KOPT-K1 (cell line): Measurements from ENCODE around the gene EIF4B.

Experiments
- H3K27ac ChIP-seq: fragments of 200-600 bp; sonication (generic); 2 replicates; pipeline ENCODE4 v1.5.1; 2016; ENCODE audit warnings: antibody characterized with exemption, mild to moderate bottlenecking, low read depth, low read length; ENCODE audit not compliant: poor library complexity, severe bottlenecking
- H3K36me3 ChIP-seq: fragments of 200-600 bp; sonication (generic); 2 replicates; pipeline ENCODE4 v1.5.1; 2017; ENCODE audit warnings: antibody characterized with exemption, mild to moderate bottlenecking, low read length, moderate library complexity; ENCODE audit not compliant: insufficient read depth
- H3K9me3 ChIP-seq: fragments of 200-600 bp; sonication (generic); 2 replicates; pipeline ENCODE4 v1.5.1; 2017; ENCODE audit warnings: antibody characterized with exemption, low read length, mild to moderate bottlenecking; ENCODE audit not compliant: insufficient read depth, poor library complexity, severe bottlenecking

EIF4B gene

DNA sequence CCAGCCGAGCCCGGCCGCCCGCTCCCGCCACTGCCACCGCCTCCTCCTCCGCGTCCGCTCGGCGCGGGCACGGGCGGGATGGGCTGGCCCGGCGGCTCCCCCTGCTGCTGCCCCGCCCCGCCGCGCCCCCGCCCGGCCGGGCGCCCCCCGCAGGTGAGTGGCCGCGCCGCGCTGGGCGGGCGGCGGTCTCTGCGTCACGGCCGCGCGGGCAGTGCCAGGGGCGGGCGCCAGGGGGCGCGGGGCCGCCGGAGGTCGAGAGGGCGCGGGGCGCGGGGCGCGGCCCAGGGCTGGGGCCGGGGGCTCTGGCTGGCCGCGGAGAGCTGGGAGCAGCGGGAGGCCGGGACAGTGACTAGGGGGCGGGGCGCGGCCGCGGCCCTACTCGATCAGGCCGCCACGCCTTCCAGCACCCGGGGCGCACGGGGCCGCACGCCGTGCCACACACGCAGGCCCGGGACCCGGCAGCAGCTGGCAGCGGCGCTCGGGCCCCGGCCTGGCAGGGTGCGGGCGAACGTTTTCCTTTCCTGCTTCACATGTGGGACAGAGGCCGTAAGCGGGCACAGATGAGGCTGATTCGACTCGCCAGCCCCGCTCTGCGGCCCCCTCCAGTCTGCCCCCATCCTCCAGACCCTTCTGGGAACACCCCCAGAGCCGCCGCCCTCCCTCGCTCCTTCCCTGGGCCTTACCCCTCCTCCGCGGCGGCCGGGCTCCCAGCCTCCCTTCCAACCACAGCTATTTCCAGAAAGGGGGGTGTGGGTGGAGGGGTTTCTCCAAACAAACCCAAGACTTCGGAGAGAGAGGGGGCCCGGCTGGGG, 41.2 kb downstream of the EIF4B start:
- peak overlapping the region; percentile 10 for H3K27ac ChIP-seq
- no peaks in the 10 kb centered on the region for H3K9me3 ChIP-seq

DNA sequence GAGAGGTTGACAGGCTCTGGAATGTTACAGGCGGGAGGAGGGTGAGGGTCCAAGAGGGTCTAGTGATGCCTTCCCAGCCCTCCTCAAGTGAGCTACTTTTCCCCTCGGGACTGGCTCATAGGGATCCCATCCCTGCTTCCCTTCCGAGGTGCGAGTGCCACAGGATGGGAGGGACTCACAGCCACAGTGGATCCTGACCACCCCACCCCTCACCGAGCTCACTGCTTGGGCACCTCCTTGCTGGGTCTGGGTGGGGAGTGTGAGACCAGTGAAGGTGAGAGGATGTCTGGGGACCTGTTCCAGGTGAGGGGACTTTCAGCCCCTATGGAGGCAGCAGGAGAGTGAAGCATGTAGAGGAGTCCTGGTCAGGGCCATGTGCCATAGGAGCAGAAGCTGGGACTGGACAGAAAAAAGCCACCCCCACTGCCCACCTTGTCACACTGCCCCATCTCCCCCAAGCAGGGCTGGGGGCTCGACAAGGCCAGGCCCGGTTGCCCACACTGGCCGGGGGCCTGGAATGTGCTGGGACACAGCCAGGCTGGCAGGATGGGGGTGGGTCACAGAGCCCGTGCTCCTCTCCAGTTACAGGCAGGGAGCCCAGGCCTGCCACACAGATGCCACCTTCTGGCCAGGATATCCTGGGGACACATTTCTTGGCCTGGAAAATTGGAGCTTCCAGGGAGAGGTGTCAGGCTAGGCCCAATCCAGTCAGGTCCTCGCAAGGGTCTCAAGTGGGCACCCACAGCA, 42.0 kb downstream of the EIF4B start:
- no peak overlapping the region for H3K27ac ChIP-seq
- H3K36me3 ChIP-seq: no peaks in the 10 kb centered on the region

More for the DNA sequence above, 41.2 kb downstream of the EIF4B start:
- peaks cover 7% of the 10 kb centered on the region for H3K36me3 ChIP-seq

DNA sequence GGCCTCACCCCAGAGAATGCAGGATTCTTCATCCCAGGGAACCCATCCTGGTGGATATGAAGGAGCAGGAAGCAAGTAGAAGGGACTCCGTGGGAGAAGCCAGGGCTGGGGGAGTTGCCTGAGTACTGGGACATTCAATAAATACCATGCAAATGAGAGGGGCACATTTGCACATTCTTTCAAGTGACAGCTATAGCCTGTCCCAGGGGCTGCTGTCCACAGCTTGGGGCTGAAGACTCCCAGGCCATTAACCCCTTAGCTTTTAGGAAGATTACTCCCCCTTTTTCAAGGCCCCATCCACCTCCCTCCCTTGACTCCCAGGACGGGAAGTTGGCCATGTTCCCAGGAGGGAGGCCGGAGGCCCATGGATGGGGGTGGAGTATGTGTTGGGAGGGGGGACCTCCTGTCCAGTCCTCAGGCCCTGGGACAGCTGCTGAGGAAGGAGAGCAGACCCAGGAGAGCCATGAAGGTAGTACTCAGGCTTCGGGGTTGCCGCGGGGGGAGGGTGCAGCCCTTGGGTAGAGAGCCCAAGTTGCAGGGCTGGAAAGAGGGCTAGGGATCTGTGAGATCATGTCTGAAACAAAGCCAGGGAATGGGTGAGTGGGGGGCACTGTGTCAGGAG, 42.6 kb downstream of the EIF4B start:
- H3K27ac ChIP-seq: no peak overlapping the region
- no peaks in the 10 kb centered on the region for H3K9me3 ChIP-seq
- H3K36me3 ChIP-seq: no peaks in the 10 kb centered on the region

More for the DNA sequence above, 42.0 kb downstream of the EIF4B start:
- H3K9me3 ChIP-seq: no peaks in the 10 kb centered on the region

DNA sequence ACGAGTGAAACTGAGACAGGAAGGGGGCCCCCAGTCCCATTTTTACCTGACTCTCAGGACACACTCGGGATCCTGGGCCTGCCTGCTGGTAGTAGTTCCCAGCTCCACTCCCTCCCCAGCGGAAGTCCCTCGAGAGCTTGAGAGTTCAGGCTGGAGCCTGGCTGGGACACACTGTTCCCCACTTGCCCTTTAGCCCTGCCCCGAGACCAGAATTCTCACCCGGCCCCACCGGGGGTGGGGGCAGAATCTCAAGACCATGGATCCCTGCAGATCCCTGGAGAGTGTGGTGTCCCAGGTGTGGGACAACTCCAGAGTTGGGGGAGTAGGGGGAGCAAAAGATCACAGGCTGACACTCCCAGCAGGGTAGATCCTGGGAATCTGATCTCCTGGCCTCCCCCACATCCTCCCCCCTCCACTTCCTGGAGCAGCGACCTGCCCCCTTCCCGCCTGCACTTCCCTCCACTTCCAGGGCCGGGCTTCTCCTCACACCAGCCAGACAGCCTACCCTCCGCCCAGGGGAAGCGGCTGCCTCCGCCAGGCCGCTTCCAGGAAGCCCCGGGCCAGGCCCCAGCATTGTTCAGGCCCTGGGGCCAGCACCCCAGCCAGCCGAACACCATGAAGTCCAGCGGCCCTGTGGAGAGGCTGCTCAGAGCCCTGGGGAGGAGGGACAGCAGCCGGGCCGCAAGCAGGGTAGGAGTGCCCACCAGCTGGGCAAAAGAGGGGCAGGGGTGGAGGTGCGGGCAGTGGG, 43.5 kb downstream of the EIF4B start, which contains the start of gene TNS2:
TNS2 (plus strand) TSS at position 495 of the 748 bp plus-strand sequence; CDS start at position 616, 121 bp downstream.
- no peak within 1 kb of the TSS for H3K27ac ChIP-seq
- H3K36me3 ChIP-seq: no peaks in the 10 kb centered on the region
- no peaks in the 10 kb centered on the region for H3K9me3 ChIP-seq

DNA sequence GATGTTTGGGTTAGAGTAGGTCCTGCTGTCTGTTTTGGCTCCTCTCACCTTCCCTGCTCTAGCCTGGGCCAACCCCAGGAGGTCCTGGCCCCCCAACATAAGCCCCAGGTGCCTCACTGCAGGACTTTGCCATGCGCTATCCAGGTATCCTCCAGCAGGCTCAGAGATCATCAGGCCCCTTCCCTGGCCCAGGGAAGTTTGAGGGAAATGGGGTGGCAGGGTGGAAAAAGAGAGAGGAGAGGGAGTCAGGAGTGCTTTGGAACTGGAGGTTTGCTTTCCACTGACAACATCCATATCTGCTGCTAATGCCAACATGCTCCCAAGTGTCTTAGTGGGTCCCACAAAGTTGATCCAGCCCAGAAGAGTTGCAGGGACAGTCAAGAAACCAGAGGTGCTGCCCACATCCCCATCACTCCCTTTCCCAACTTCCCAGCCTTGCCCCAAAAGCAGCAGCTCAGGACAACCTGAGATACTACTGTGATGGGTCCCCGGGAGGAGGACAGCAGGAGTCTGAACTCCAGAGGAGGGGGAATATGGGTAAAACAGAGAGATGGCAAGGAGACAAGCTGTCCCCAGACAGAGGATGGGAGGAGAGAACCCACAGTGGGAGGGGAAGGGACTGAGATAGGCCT, 44.3 kb downstream of the EIF4B start:
- no peaks in the 10 kb centered on the region for H3K9me3 ChIP-seq
- H3K36me3 ChIP-seq: no peaks in the 10 kb centered on the region
- no peak overlapping the region for H3K27ac ChIP-seq

DNA sequence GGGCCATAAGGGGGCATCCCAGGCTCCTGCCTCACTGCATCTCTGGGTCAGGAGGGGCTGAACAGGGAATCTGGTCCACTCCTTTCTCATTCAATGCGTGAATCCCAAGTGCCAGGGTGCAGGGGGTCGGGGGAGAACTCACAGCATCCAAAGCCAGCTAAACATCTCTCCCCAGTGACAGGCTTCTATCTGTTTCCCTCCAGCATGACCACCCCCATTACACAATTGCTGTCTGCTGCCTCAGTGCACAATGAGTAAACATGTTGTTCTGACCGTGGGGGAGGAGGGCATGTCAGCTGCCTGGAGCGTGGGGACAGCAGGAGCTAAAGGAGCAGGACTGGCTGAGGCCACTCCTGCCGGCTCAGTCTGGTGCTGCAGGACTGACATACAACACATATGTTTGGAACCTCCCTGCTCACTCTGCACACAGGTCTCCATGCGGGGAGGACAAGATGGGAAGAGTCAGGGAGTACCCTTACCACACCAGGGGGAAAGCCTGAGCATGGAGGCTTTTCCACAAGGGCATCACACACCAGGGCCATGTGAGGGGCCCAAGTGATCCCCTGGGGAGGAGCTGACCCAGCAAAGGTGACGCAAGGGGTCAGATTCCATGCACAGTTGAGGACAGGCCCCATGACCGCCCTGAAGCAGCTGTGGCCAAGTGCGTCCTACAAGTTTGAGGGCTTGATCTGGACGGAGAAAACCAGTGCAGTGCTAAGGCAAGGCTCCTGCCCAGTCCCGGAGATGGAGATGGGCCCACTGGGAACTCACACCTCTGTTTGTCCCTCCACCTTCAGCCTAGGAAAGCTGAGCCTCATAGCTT, 45.0 kb downstream of the EIF4B start:
- H3K27ac ChIP-seq: no peak overlapping the region
- no peaks in the 10 kb centered on the region for H3K36me3 ChIP-seq

DNA sequence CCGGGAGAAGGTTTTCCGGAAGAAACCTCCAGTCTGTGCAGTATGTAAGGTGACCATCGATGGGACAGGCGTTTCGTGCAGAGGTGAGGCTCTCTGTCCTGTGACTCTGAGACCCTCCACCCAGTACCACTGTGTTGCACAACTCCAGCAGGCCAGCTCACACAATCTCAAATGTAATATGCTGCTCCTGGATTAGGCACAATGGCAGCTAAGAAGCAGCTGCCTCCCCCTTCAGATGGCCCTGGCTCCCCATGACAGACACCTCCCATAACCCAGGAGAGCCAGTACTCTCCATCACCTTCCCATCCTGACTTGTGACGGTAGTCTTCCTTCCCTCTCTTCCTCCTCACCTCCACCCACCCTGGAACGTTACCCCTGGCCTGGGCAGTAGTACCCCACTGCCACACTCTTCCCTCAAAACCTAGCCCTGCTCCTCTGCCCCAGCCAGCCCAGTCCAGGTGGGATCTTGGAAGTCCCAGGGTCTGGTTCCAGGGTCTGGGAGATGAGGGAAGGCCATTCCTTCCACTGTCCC, 45.7 kb downstream of the EIF4B start:
- Histone ChIP-seq H3K27ac (no peak overlapping the region), H3K36me3 (no peaks in the 10 kb centered on the region), H3K9me3 (no peaks in the 10 kb centered on the region)

More for the DNA sequence above, 45.0 kb downstream of the EIF4B start:
- H3K9me3 ChIP-seq: no peaks in the 10 kb centered on the region

DNA sequence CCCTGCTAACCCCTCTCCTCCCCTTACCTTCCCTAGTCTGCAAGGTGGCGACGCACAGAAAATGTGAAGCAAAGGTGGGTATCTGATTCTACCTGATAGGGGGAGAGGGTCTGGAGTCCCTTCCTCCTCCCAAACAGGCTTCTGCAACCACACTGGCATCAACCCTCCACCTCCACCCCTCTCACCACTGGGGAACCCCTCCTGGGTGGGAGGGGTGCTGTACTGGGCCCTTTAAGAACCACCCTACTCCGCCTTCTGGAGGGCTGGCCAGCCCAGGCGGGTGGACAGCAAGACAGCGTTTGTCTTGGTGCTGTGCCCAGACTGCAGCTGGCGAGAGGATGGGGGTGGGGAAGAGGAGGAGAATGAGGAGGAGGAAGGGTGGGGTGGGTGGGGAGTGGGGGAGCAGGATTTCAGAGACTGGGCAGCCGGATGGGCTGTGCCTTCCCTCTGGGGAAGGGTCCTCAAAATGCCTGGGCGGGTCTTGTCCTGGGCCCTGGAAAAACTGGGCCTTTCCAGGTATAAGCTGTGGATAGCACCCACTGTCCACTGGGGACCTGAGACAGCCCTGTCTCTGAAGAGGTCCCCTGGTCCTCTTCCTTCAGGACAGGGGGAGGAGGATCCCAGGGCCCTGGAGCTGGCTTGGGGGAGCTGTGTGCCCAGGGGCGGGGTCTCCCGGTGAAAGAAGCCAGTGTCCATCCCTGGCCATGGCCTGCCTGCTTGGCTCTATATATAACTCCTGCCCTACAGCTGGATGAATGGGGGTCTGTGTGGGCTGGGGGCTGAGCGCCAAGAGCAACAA, 46.4 kb downstream of the EIF4B start:
- Histone ChIP-seq H3K9me3 (no peaks in the 10 kb centered on the region), H3K36me3 (no peaks in the 10 kb centered on the region), H3K27ac (no peak overlapping the region)

DNA sequence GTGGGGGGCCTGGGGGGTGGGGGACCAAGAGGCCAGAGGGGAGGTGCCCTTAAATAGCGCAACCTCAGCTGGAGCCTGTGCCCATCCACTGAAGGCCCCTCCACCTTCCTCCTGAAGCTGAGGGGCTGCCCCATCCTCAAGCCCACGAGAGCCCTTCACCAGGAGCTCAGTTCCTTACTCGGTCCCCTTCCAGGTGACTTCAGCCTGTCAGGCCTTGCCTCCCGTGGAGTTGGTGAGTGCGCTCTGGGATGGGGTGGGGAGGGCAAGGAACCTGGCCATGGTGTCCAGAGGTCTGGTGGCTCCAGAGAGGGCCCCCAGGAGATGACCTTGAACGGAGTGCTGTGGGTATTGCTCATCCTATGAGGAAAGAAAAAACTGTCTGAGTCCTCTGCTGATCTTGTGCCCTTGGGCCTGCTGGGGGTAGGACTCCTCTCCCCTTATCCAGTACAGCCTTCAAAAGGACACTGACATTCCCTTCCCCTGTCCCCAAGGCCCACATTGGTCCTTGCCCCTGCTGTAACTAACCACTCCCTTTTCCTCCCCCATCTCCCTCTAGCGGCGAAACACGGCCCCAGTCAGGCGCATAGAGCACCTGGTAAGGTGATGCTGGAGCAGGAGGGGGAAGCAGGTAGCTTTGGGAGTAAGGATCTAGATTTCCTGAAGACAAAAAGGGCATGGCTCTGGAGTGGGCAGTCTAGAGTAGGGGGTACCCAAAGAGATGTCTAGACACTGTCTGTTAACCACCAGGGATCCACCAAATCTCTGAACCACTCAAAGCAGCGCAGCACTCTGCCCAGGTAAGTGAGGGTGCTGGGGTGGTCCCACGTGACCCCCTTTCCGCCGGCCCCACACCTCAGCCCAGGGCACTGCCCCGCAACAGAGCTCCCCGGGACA, 47.2 kb downstream of the EIF4B start:
- H3K27ac ChIP-seq: no peak overlapping the region

DNA sequence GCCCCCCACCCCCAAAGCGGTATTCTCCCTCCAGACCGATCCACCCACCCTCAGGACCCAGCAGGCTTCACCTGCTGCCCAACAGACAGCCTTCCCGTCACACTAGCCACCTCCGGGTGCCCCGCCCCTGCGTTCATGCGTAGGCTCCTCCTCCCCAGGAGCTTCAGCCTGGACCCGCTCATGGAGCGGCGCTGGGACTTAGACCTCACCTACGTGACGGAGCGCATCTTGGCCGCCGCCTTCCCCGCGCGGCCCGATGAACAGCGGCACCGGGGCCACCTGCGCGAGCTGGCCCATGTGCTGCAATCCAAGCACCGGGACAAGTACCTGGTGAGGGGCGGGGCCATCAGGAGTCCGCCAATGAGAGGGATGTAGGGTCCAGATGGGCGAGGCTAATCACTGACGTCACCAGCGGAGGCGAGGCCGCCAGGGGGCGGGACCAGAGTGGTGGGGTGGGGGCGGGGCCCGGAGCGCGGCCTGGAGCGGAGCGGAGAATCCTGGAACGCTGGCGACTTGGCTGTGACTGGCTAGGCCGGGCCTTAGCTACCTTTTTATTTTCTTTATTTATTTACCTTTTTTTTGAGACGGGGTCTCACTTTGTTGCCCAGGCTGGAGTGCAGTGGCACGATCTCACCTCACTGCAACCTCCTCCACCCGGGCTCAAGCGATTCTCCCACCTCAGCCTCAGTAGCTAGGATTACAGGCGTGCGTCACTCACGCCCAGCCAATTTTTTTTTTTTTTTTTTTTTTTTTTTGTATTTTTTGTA, 48.0 kb downstream of the EIF4B start:
- Histone ChIP-seq H3K9me3 (no peaks in the 10 kb centered on the region), H3K27ac (no peak overlapping the region), H3K36me3 (no peaks in the 10 kb centered on the region)

More for the DNA sequence above, 47.2 kb downstream of the EIF4B start:
- Histone ChIP-seq H3K36me3 (no peaks in the 10 kb centered on the region), H3K9me3 (no peaks in the 10 kb centered on the region)

DNA sequence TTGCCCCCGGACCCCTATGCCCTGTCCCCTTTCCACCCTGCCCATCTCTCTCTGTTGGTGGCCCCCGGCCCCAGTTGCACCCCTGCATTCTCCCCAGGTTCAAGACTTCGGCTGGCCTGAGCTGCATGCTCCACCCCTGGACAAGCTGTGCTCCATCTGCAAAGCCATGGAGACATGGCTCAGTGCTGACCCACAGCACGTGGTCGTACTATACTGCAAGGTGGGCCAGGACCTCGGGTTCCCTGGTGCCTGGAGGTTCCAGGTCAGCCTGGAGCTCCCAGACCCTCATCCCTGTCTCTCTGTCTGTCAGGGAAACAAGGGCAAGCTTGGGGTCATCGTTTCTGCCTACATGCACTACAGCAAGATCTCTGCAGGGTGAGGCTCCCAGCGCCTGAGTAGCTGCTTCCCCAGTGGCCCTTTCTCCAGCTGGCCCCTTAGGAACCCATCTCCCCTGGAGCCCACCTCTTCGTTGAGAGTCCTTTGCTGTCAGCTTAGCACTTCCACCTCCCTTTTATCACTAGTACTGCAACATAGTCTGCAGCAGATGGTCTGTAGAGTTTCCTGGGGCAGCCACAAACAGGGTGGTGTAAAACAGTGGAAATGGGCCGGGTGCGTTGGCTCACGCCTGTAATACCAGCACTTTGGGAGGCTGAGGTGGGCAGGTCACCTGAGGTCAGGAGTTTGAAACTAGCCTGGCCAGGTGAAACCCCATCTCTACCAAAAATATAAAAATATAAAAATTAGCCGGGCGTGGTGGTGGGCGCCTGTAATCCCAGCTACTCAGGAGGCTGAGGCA, 49.4 kb downstream of the EIF4B start:
- H3K27ac ChIP-seq: no peak overlapping the region

More for the DNA sequence above, 49.4 kb downstream of the EIF4B start:
- Histone ChIP-seq H3K36me3 (no peaks in the 10 kb centered on the region), H3K9me3 (no peaks in the 10 kb centered on the region)
